Esophagus squamous epithelium (tissue), 4 donors: ENCODE results near the gene PRMT7.

Experiments
- CTCF ChIP-seq, 6 experiments: fragments of 450-650 bp in 4 of 6; fragments of 200-600 bp in 2 of 6; sonication (generic) in 2 of 6; IDR thresholded peaks; one replicate each; pipeline ENCODE4 v1.5.1; 2016 to 2019; ENCODE audit warnings: antibody characterized with exemption in 6 of 6, mild to moderate bottlenecking in 4 of 6, moderate library complexity in 4 of 6
- POLR2A ChIP-seq, 4 donors: fragments of 450-650 bp; IDR thresholded peaks; one replicate each; pipeline ENCODE4 v1.6.1; 2017; ENCODE audit warnings: antibody characterized with exemption in 4 of 4, mild to moderate bottlenecking in 4 of 4, moderate library complexity in 3 of 4

GRCh38 chr16:68369168-68369567, 58.3 kb downstream of the PRMT7 start:
- no peak for TF ChIP-seq CTCF (IDR thresholded peaks at IDR 0.05)
- no peak for TF ChIP-seq POLR2A (IDR thresholded peaks at IDR 0.05)
